K562 (cell line): ENCODE data around the gene FIBP. TPM values are rescaled to one million over a fixed set of nuclear protein-coding genes. Genes with fewer than 3 reads are reported as not detected.

Experiments
- BRD9 ChIP-seq: fragments of 450-650 bp; IDR thresholded peaks from 2 replicates; pipeline ENCODE4 v1.6.1; 2018; ENCODE audit warnings: low read depth; ENCODE audit not compliant: partially characterized antibody
- CXXC5 ChIP-seq: fragments of 250-450 bp; sonication (Bioruptor Pico); IDR thresholded peaks from 2 replicates; pipeline ENCODE4 v1.8.0; 2022; ENCODE audit warnings: inconsistent platforms, mild to moderate bottlenecking, moderate library complexity
- GABPA ChIP-seq: fragments of 200-800 bp; sonication (Bioruptor generic); conservative IDR thresholded peaks from 2 replicates; pipeline ENCODE4 v1.6.1; 2016; ENCODE audit warnings: low read depth, missing genetic modification characterization, missing compliant biosample characterization
- HLTF ChIP-seq: fragments of 450-650 bp; IDR thresholded peaks from 2 replicates; pipeline ENCODE4 v1.6.1; 2016
- HNRNPK ChIP-seq: fragments of 200-400 bp; formaldehyde crosslinking; IDR thresholded peaks from one replicate; pipeline ENCODE4 v1.6.1; 2018; ENCODE audit warnings: mild to moderate bottlenecking, low read depth, low read length; ENCODE audit not compliant: poor library complexity, severe bottlenecking
- NCOA2 ChIP-seq, 2 experiments: fragments of 450-650 bp; IDR thresholded peaks; 2 replicates each; pipeline ENCODE4 v1.6.1; 2018; ENCODE audit warnings: mild to moderate bottlenecking in 2 of 2, moderate library complexity in 1 of 2; ENCODE audit not compliant: partially characterized antibody in 2 of 2
- RAD51 ChIP-seq: fragments of 450-650 bp; IDR thresholded peaks from 2 replicates; pipeline ENCODE4 v1.7.1; 2016; ENCODE audit warnings: low read depth, mild to moderate bottlenecking, borderline replicate concordance
- ZNF174 ChIP-seq: fragments of 250-450 bp; sonication (Bioruptor Pico); IDR thresholded peaks from 2 replicates; pipeline ENCODE4 v1.4.0; 2020; ENCODE audit warnings: mild to moderate bottlenecking
- ZNF282 ChIP-seq: sonication (generic); formaldehyde crosslinking; IDR thresholded peaks from 2 replicates; pipeline ENCODE4 v1.8.1; 2023; ENCODE audit warnings: missing genetic modification reagents
- ZNF699 ChIP-seq: fragments of 250-450 bp; sonication (Bioruptor Pico); IDR thresholded peaks from 2 replicates; pipeline ENCODE4 v1.8.0; 2021; ENCODE audit warnings: mild to moderate bottlenecking, moderate library complexity; ENCODE audit not compliant: insufficient replicate concordance
- polyA plus RNA-seq, 8 experiments: library from polyadenylated mRNA; depleted of rRNA in 4 of 8; stranded (reverse) in 5 of 8; unstranded in 3 of 8; fragments of >200 nt; fragmentation: Nextera tagmentation in 2 of 8; fragmentation: Illumina TruSeq in 1 of 8; extraction: Ambion mirVana in 2 of 8; extraction: Trizol in 1 of 8; gene quantifications; 2 replicates each; pipeline versions ENCODE4 v1.2.1 to v1.2.3, GENCODE V29; 2011 to 2014; ENCODE audit warnings: inconsistent platforms in 1 of 8, missing spikeins in 1 of 8
- total RNA-seq, 7 experiments: library from RNA; depleted of rRNA in 6 of 7; stranded (reverse); fragments of >200 nt in 6 of 7; fragmentation: Illumina TruSeq in 2 of 7; extraction: Trizol in 2 of 7; gene quantifications; 2 replicates each; pipeline versions ENCODE4 v1.2.1 to v1.2.3, GENCODE V29; 2011 to 2021; ENCODE audit warnings: low replicate concordance in 1 of 7
- TF ChIP-seq, protein P1 (sequence below): fragments of 250-450 bp; sonication (Bioruptor Pico); IDR thresholded peaks from 2 replicates; pipeline ENCODE4 v1.4.0; 2020
- TF ChIP-seq, protein P2 (sequence below): fragments of 200-800 bp; sonication (Bioruptor generic); IDR thresholded peaks from 2 replicates; pipeline ENCODE4 v1.6.1; 2017; ENCODE audit warnings: missing genetic modification characterization, missing compliant biosample characterization
- TF ChIP-seq, protein P3 (sequence below): fragments of 450-650 bp; IDR thresholded peaks from 2 replicates; pipeline ENCODE4 v1.6.1; 2014; ENCODE audit warnings: low read depth, mild to moderate bottlenecking, moderate library complexity, borderline replicate concordance
- TF ChIP-seq, protein P4 (sequence below): fragments of 450-650 bp; IDR thresholded peaks from 2 replicates; pipeline ENCODE4 v1.6.1; 2016; ENCODE audit warnings: low read depth, mild to moderate bottlenecking, moderate library complexity
- TF ChIP-seq, protein P5 (sequence below): sonication (generic); formaldehyde crosslinking; IDR thresholded peaks from 2 replicates; pipeline ENCODE4 v1.8.1; 2022; ENCODE audit warnings: missing genetic modification reagents

FIBP gene
- total and polyA plus RNA-seq, 9 of the 15 experiments (the other 6 are each of a cell fraction or from before 2014, with no cell fraction given): 41.2 to 79.2 (median 48.6) TPM

DNA sequence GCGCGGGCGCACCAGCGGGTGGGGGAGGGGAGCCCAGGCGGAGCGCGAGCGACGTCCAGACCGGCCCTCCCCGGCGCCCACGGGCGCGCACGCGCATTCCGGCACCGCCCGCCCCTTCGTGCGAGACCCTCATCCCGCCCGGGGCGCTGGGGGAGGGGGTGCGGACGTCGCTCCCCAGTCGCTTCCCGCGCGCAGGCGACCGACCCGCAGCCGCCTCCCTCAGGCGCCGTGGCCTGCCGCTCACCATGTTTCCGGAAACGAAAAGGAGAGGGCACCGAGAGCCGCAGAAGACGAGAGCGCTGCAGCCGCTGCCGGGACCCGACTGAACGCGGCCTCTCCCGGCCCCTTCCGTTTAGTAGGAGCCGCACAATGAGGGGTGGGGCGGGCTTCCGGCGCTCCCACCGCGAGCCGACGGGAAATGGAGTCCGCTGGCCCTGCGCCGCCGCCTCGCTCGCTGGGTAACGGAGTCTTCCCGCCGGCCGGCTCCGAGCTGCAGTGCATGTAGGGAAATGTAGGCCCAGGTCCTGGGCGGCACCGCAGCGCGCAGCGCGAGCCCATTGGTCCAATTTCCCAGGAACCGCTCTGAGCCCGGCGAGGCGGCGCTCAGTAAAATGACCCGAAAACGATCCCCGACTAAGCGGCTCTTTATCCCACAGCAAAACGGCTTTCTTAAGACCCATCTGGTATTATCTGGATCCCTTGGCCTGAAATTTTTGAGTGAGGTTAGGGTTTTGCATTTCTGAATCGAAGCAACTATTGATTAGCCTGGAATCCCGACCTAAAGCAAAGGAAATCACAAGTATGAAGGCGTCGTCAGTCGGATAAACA, 30.2 kb downstream of the FIBP start, which contains the start of gene CFL1 (continued):
- TF ChIP-seq, protein P1, sequence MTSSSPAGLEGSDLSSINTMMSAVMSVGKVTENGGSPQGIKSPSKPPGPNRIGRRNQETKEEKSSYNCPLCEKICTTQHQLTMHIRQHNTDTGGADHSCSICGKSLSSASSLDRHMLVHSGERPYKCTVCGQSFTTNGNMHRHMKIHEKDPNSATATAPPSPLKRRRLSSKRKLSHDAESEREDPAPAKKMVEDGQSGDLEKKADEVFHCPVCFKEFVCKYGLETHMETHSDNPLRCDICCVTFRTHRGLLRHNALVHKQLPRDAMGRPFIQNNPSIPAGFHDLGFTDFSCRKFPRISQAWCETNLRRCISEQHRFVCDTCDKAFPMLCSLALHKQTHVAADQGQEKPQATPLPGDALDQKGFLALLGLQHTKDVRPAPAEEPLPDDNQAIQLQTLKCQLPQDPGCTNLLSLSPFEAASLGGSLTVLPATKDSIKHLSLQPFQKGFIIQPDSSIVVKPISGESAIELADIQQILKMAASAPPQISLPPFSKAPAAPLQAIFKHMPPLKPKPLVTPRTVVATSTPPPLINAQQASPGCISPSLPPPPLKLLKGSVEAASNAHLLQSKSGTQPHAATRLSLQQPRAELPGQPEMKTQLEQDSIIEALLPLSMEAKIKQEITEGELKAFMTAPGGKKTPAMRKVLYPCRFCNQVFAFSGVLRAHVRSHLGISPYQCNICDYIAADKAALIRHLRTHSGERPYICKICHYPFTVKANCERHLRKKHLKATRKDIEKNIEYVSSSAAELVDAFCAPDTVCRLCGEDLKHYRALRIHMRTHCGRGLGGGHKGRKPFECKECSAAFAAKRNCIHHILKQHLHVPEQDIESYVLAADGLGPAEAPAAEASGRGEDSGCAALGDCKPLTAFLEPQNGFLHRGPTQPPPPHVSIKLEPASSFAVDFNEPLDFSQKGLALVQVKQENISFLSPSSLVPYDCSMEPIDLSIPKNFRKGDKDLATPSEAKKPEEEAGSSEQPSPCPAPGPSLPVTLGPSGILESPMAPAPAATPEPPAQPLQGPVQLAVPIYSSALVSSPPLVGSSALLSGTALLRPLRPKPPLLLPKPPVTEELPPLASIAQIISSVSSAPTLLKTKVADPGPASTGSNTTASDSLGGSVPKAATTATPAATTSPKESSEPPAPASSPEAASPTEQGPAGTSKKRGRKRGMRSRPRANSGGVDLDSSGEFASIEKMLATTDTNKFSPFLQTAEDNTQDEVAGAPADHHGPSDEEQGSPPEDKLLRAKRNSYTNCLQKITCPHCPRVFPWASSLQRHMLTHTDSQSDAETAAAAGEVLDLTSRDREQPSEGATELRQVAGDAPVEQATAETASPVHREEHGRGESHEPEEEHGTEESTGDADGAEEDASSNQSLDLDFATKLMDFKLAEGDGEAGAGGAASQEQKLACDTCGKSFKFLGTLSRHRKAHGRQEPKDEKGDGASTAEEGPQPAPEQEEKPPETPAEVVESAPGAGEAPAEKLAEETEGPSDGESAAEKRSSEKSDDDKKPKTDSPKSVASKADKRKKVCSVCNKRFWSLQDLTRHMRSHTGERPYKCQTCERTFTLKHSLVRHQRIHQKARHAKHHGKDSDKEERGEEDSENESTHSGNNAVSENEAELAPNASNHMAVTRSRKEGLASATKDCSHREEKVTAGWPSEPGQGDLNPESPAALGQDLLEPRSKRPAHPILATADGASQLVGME (CRISPR knock-in tag): no peak
- TF ChIP-seq, protein P2, sequence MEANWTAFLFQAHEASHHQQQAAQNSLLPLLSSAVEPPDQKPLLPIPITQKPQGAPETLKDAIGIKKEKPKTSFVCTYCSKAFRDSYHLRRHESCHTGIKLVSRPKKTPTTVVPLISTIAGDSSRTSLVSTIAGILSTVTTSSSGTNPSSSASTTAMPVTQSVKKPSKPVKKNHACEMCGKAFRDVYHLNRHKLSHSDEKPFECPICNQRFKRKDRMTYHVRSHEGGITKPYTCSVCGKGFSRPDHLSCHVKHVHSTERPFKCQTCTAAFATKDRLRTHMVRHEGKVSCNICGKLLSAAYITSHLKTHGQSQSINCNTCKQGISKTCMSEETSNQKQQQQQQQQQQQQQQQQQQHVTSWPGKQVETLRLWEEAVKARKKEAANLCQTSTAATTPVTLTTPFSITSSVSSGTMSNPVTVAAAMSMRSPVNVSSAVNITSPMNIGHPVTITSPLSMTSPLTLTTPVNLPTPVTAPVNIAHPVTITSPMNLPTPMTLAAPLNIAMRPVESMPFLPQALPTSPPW: peak; percentile 88
- TF ChIP-seq GABPA (tag) (no peak), CXXC5 (CRISPR knock-in tag) (peak; percentile 73), RAD51 (no peak), HLTF (no peak), ZNF699 (CRISPR knock-in tag) (no peak), NCOA2 (IDR thresholded peaks at IDR 0.05; ENCODE audit: partially characterized antibody in 2 of 2) (no peak), HNRNPK (peak; percentile 65), BRD9 (no peak), ZNF174 (CRISPR knock-in tag) (no peak), ZNF282 (no peak)
- TF ChIP-seq, protein P3, sequence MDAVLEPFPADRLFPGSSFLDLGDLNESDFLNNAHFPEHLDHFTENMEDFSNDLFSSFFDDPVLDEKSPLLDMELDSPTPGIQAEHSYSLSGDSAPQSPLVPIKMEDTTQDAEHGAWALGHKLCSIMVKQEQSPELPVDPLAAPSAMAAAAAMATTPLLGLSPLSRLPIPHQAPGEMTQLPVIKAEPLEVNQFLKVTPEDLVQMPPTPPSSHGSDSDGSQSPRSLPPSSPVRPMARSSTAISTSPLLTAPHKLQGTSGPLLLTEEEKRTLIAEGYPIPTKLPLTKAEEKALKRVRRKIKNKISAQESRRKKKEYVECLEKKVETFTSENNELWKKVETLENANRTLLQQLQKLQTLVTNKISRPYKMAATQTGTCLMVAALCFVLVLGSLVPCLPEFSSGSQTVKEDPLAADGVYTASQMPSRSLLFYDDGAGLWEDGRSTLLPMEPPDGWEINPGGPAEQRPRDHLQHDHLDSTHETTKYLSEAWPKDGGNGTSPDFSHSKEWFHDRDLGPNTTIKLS: peak; percentile 88
- TF ChIP-seq, protein P4, sequence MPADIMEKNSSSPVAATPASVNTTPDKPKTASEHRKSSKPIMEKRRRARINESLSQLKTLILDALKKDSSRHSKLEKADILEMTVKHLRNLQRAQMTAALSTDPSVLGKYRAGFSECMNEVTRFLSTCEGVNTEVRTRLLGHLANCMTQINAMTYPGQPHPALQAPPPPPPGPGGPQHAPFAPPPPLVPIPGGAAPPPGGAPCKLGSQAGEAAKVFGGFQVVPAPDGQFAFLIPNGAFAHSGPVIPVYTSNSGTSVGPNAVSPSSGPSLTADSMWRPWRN: no peak
- TF ChIP-seq, protein P5, sequence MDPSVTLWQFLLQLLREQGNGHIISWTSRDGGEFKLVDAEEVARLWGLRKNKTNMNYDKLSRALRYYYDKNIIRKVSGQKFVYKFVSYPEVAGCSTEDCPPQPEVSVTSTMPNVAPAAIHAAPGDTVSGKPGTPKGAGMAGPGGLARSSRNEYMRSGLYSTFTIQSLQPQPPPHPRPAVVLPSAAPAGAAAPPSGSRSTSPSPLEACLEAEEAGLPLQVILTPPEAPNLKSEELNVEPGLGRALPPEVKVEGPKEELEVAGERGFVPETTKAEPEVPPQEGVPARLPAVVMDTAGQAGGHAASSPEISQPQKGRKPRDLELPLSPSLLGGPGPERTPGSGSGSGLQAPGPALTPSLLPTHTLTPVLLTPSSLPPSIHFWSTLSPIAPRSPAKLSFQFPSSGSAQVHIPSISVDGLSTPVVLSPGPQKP (CRISPR knock-in tag): no peak
